IPS-18c (cell line): Measurements from ENCODE around the gene AVP.
"Not testable (repeated sequence)": the region's sequence is repeated elsewhere in the genome, so short reads cannot be mapped to it uniquely, and the experiment has no call there.

ENCODE experiments used
- H3K4me3 ChIP-seq: 2 replicates; pipeline ENCODE4 v1.7.0; 2013; ENCODE audit warnings: low read depth, mild to moderate bottlenecking, low read length, moderate library complexity; ENCODE audit not compliant: insufficient read depth
- H3K9me3 ChIP-seq: one replicate; pipeline ENCODE4 v1.6.1; 2013; ENCODE audit warnings: mild to moderate bottlenecking, low read length, moderate library complexity; ENCODE audit not compliant: control insufficient read depth, insufficient read depth

Gene AVP

GRCh38 chr20:3071610-3072529, 12.7 kb downstream of the AVP start, which contains the start of gene OXT:
Gene OXT (plus strand): TSS chr20:3071620. CDS start chr20:3071656, 36 bp downstream.
- peaks cover 2% of the 10 kb centered on the region for H3K9me3 ChIP-seq

GRCh38 chr20:3071266-3071609, 13.3 kb downstream of the AVP start:
- Histone ChIP-seq H3K4me3 (peak overlapping the region; percentile 36; the same call in 1 of the 2 replicates), H3K9me3 (peaks cover 2% of the 10 kb centered on the region)

More at GRCh38 chr20:3071610-3072529, 12.7 kb downstream of the AVP start, which contains the start of gene OXT:
- peak within 1 kb of the TSS; percentile 36; the same call in 1 of the 2 replicates for H3K4me3 ChIP-seq

GRCh38 chr20:3070725-3071124, 13.8 kb downstream of the AVP start:
- peaks cover 2% of the 10 kb centered on the region for H3K9me3 ChIP-seq
- no peak overlapping the region for H3K4me3 ChIP-seq

- Histone ChIP-seq H3K9me3 (peaks cover 2% of the 10 kb centered on the region), H3K4me3 (no peak overlapping the region)
These were observed 15.3 kb downstream of the AVP start for GRCh38 chr20:3068986-3069900.

- Histone ChIP-seq H3K9me3 (no peaks in the 10 kb centered on the region), H3K4me3 (no peak overlapping the region)
These were observed 16.4 kb downstream of the AVP start for GRCh38 chr20:3068075-3068474.

GRCh38 chr20:3067139-3068014, 17.1 kb downstream of the AVP start:
- no peaks in the 10 kb centered on the region for H3K9me3 ChIP-seq
- no peak overlapping the region for H3K4me3 ChIP-seq

GRCh38 chr20:3064119-3064518, 20.4 kb downstream of the AVP start:
- not testable (repeated sequence) for H3K4me3 ChIP-seq, H3K9me3 ChIP-seq

GRCh38 chr20:3059489-3059888, 25.0 kb downstream of the AVP start:
- Histone ChIP-seq H3K4me3 (no peak overlapping the region), H3K9me3 (no peaks in the 10 kb centered on the region)

GRCh38 chr20:3051385-3052019, 33.0 kb downstream of the AVP start:
- Histone ChIP-seq H3K9me3 (no peaks in the 10 kb centered on the region), H3K4me3 (no peak overlapping the region)

GRCh38 chr20:3047486-3048419, 36.8 kb downstream of the AVP start:
- H3K4me3 ChIP-seq = peak overlapping the region; percentile 94
- H3K9me3 ChIP-seq = peaks cover 2% of the 10 kb centered on the region

- peaks cover 2% of the 10 kb centered on the region for H3K9me3 ChIP-seq
- H3K4me3 ChIP-seq = peak overlapping the region; percentile 94
These were observed 37.7 kb downstream of the AVP start for GRCh38 chr20:3046677-3047462.

- H3K4me3 ChIP-seq = peak within 1 kb of the TSS; percentile 94
- peaks cover 2% of the 10 kb centered on the region for H3K9me3 ChIP-seq
These were observed 38.5 kb downstream of the AVP start, which contains the start of gene MRPS26 for GRCh38 chr20:3045816-3046676. Gene MRPS26 (plus strand): TSS chr20:3046052. CDS start chr20:3046069, 17 bp downstream.

GRCh38 chr20:3045042-3045815, 39.3 kb downstream of the AVP start:
- H3K9me3 ChIP-seq = peaks cover 2% of the 10 kb centered on the region
- H3K4me3 ChIP-seq = peak overlapping the region; percentile 94
